Stomach (tissue), 4 donors: Measurements from ENCODE around the gene FCRLB.
"Not testable (repeated sequence)": the region's sequence is repeated elsewhere in the genome, so short reads cannot be mapped to it uniquely, and the experiment has no call there.

ENCODE experiments used
- CTCF ChIP-seq, 7 experiments: fragments of 450-650 bp in 4 of 7; fragments of 200-600 bp in 3 of 7; sonication (generic) in 3 of 7; IDR thresholded peaks; one replicate each; pipeline ENCODE4 v1.5.1; 2016 to 2019; ENCODE audit warnings: antibody characterized with exemption in 7 of 7, control low read depth in 2 of 7, mild to moderate bottlenecking in 1 of 7
- EP300 ChIP-seq: sonication (generic); formaldehyde crosslinking; IDR thresholded peaks from one replicate; pipeline ENCODE4 v1.6.1; 2017; ENCODE audit warnings: antibody characterized with exemption
- POLR2A ChIP-seq, 4 donors: fragments of 450-650 bp; IDR thresholded peaks; one replicate each; pipeline ENCODE4 v1.6.1; 2016; ENCODE audit warnings: antibody characterized with exemption in 4 of 4, control low read depth in 2 of 4, mild to moderate bottlenecking in 1 of 4, moderate library complexity in 1 of 4
- POLR2AphosphoS5 ChIP-seq, 3 donors: sonication (generic); formaldehyde crosslinking; IDR thresholded peaks; one replicate each; pipeline ENCODE4 v1.6.1; 2016; ENCODE audit warnings: antibody characterized with exemption in 3 of 3

- TF ChIP-seq CTCF (IDR thresholded peaks at IDR 0.05); POLR2A (IDR thresholded peaks at IDR 0.05); POLR2AphosphoS5 (IDR thresholded peaks at IDR 0.05); EP300: not testable (repeated sequence)
Observed at GRCh38 chr1:161725258-161725907, 4.0 kb downstream of the FCRLB start.
